ENCODE measurements around the gene MYH7B. TPM values are rescaled to one million over a fixed set of nuclear protein-coding genes. Genes with fewer than 3 reads are reported as not detected.

Gene MYH7B
- total RNA-seq, 4 donors from 2014 or later = 0.07 to 0.78 (median 0.16) TPM

GRCh38 chr20:34967421-34967820, 11.8 kb downstream of the MYH7B start:
- Histone ChIP-seq H3K4me1 (no peaks in the 10 kb centered on the region), H3K36me3 (no peaks in the 10 kb centered on the region), H3K9me3 (no peaks in the 10 kb centered on the region), H3K4me3 (no peak overlapping the region), H3K27me3 (no peaks in the 10 kb centered on the region), H3K27ac (no peak overlapping the region)
- 100% methylated on average over 1 to 2 of the region's 5 CpGs for WGBS, 2 donors (ENCODE audit: low coverage in 1 of 2)
- ATAC-seq = no peak
- no peak for TF ChIP-seq POLR2AphosphoS5 (IDR thresholded peaks at IDR 0.05)
- no peak for TF ChIP-seq POLR2A (IDR thresholded peaks at IDR 0.05)
- no peak for TF ChIP-seq EP300 (IDR thresholded peaks at IDR 0.05)
- no peak for TF ChIP-seq CTCF (IDR thresholded peaks at IDR 0.05)

- ATAC-seq = no peak
- no peak for TF ChIP-seq CTCF (IDR thresholded peaks at IDR 0.05)
- no peak for TF ChIP-seq POLR2A (IDR thresholded peaks at IDR 0.05)
- TF ChIP-seq POLR2AphosphoS5 (IDR thresholded peaks at IDR 0.05) = no peak
- no peak for TF ChIP-seq EP300 (IDR thresholded peaks at IDR 0.05)
- Histone ChIP-seq H3K27me3 (no peaks in the 10 kb centered on the region), H3K9me3 (no peaks in the 10 kb centered on the region), H3K4me3 (no peak overlapping the region), H3K27ac (no peak overlapping the region), H3K36me3 (no peaks in the 10 kb centered on the region), H3K4me1 (no peaks in the 10 kb centered on the region)
- 63 to 74% methylated on average over 4 of the region's 7 CpGs for WGBS, 2 donors (ENCODE audit: low coverage in 1 of 2)
Measured at GRCh38 chr20:34968042-34968775, 12.5 kb downstream of the MYH7B start.

- no peak overlapping the region for H3K4me3 ChIP-seq
- TF ChIP-seq CTCF (IDR thresholded peaks at IDR 0.05) (no peak), POLR2A (IDR thresholded peaks at IDR 0.05) (no peak), POLR2AphosphoS5 (IDR thresholded peaks at IDR 0.05) (no peak), EP300 (IDR thresholded peaks at IDR 0.05) (no peak)
- no peaks in the 10 kb centered on the region for H3K9me3 ChIP-seq
- H3K27ac ChIP-seq = no peak overlapping the region
- H3K4me1 ChIP-seq = no peaks in the 10 kb centered on the region
- no peak for ATAC-seq
- 92 to 100% methylated on average over 4 of the region's 7 CpGs for WGBS, 2 donors (ENCODE audit: low coverage in 1 of 2)
- H3K36me3 ChIP-seq = no peaks in the 10 kb centered on the region
- no peaks in the 10 kb centered on the region for H3K27me3 ChIP-seq
Measured at GRCh38 chr20:34970193-34970840, 14.6 kb downstream of the MYH7B start.

- H3K27me3 ChIP-seq = no peaks in the 10 kb centered on the region
- no peak overlapping the region for H3K27ac ChIP-seq
- no peak overlapping the region for H3K4me3 ChIP-seq
- TF ChIP-seq POLR2AphosphoS5 (IDR thresholded peaks at IDR 0.05) (no peak), CTCF (IDR thresholded peaks at IDR 0.05) (no peak), EP300 (IDR thresholded peaks at IDR 0.05) (no peak), POLR2A (IDR thresholded peaks at IDR 0.05) (no peak)
- no peak for ATAC-seq
- no peaks in the 10 kb centered on the region for H3K4me1 ChIP-seq
- 95 to 100% methylated on average over 2 to 4 of the region's 9 CpGs for WGBS, 2 donors (ENCODE audit: low coverage in 1 of 2)
- no peaks in the 10 kb centered on the region for H3K9me3 ChIP-seq
- no peaks in the 10 kb centered on the region for H3K36me3 ChIP-seq
Measured at GRCh38 chr20:34970846-34971560, 15.3 kb downstream of the MYH7B start.

All from gastroesophageal sphincter (tissue), 4 donors.